CD1c-positive myeloid dendritic cell (primary cell): ENCODE results near the gene TMEM120A.
A peak's percentile ranks its signal among the peaks of the same experiment; 100 is the strongest.

Experiments used
- DNase-seq: peaks from one replicate; pipeline ENCODE4 v3.0.0-alpha.2; 2016; ENCODE audit errors: extremely low spot score

TMEM120A gene

GRCh38 chr7:75957021-75957736 lies 37.2 kb downstream of the TMEM120A start:
- no peak for DNase-seq

- DNase-seq = no peak
These were observed 39.0 kb downstream of the TMEM120A start for GRCh38 chr7:75955331-75955955.

- peak; percentile 87 for DNase-seq
These were observed 40.5 kb downstream of the TMEM120A start for GRCh38 chr7:75953931-75954330.

- peak; percentile 35 for DNase-seq
These were observed 41.0 kb downstream of the TMEM120A start for GRCh38 chr7:75953431-75953830.

GRCh38 chr7:75951506-75951905 lies 42.9 kb downstream of the TMEM120A start:
- DNase-seq = peak; percentile 82

- no peak for DNase-seq
These were observed 44.2 kb downstream of the TMEM120A start for GRCh38 chr7:75950111-75950681.

- no peak for DNase-seq
These were observed 46.2 kb downstream of the TMEM120A start for GRCh38 chr7:75948179-75948578.

GRCh38 chr7:75946207-75946855 lies 48.1 kb downstream of the TMEM120A start:
- no peak for DNase-seq

- DNase-seq = peak; percentile 45
These were observed 48.9 kb downstream of the TMEM120A start for GRCh38 chr7:75945297-75946168.

- no peak for DNase-seq
These were observed 49.9 kb downstream of the TMEM120A start for GRCh38 chr7:75944507-75944906.

GRCh38 chr7:75943864-75944263 lies 50.5 kb downstream of the TMEM120A start:
- DNase-seq = peak; percentile 16

GRCh38 chr7:75938921-75939320 lies 55.5 kb downstream of the TMEM120A start:
- DNase-seq = no peak

GRCh38 chr7:75937958-75938786 lies 56.2 kb downstream of the TMEM120A start:
- peak; percentile 77 for DNase-seq
